Measurements from ENCODE around the gene TFEC.

DNA sequence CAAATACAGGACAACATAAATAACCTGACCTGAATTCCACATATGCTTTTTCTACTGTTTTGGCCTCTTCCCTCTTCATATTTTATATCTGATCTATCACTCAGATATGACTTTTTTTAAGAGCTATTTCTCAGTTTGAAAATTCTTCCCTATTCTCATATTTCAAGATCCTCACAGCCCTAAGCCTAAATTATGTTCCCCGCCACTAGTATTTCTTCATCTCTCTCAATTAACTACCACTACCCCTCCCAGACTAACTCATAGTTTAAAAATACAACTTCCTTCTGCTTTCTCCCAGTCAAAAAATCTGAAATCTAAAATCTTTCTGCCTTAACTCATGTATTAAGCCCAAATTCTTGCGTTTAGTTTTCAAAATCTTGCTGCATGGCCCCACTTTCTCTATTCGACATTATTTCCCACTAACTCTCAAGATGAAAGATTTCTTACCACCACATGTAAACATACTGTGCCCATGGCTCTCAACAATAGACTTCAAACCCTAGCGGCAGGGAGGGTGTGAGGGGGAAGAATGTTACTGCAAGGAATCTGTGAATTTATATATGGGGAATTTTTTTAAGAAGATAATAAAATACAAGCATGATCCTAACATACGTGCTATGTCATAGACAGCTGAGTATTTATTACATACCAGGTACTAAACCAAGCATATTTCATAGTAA is 64.6 kb downstream of the TFEC start:
- TF ChIP-seq SUZ12 (IDR thresholded peaks at IDR 0.05; ENCODE audit: extremely low read depth, insufficient read depth, insufficient read length), result no peak
- no peak for TF ChIP-seq ZNF274 (IDR thresholded peaks at IDR 0.05; ENCODE audit: low read depth, low read length)
